ENCODE measurements around the gene AGAP2. TPM values are rescaled to one million over a fixed set of nuclear protein-coding genes. Genes with fewer than 3 reads are reported as not detected.

AGAP2 gene
- polyA plus RNA-seq, 4 donors: 1.1 to 1.8 (median 1.2) TPM

GRCh38 chr12:57739387-57739786, 845 bp upstream of the AGAP2 start:
- DNase-seq (ENCODE audit: low read depth in 4 of 4, low spot score in 2 of 4): no peak

- no peak for DNase-seq (ENCODE audit: low read depth in 4 of 4, low spot score in 2 of 4)
These were observed 778 bp downstream of the AGAP2 start for GRCh38 chr12:57737467-57738460.

DNA sequence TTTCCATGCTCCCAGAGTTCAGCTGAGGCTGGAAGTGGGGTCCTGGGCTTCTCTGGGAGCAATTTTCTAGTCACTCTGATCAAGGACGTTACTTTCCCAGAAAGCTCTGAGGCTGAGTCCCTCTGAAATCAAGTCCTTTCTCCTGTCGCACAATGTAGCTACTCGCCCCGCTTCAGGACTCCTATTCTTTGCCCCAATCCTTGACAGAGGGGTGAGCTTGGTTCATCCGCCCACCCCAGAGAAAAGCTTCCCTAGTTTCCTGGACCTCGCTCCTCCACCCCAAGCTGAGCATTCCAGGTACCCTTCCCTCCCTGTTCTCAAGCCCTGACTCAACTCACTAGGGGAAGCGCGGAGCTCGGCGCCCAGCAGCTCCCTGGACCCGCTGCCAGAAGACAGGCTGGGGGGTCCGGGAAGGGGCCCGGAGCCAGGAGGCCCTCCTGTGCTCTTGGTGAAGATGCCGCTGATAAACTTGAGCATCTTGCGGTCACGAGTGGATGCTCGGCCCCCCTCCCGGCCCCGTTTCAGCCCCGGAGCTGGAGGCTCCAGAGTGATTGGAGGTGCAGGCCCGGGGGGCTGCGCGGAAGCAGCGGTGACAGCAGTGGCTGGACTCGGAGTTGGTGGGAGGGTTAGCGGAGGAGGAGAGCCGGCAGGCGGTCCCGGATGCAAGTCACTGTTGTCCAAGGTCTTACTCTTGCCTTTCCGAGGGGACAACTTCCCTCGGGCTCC, 1.6 kb downstream of the AGAP2 start:
- DNase-seq (ENCODE audit: low read depth in 4 of 4, low spot score in 2 of 4): no peak

DNA sequence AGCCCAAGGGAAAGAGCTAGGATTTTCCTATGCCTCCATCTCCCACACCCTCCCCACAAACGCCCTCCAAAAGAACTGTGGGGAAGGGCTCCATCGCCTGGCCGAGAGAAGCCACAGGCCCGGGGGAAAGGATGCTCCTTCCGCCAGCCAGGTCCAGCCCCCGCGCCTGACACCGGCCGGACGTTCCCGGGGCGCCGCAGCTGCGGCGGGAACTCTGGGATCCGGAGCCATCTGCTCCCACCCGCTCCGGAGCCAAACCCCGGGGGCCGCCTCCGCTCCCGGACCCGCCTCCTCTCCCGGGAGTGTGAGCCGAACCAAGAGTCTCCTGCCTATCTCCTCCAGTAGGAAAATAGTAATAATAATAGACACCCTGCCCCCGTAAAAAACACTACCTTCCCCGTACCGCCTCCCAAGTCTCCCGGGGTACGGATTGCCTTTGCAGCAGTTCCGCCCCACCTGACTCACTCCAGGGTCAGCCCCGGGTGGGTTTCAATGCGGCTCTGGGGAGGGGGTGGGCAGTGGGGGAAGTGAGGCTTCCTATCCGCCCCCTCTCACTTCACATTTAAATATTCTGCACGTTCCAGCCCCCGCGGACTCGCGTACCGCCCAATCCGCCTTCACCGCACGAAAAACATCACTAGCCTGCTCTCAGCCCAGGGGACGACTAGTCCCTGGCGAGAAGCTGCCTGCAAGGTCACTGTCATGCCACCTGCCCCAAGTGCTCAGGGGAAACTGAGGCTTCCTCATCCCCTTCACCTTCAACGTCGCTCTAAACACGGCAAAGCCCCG, 2.4 kb downstream of the AGAP2 start:
- no peak for DNase-seq (ENCODE audit: low read depth in 4 of 4, low spot score in 2 of 4)

GRCh38 chr12:57735198-57735855, 3.2 kb downstream of the AGAP2 start:
- DNase-seq (ENCODE audit: low read depth in 4 of 4, low spot score in 2 of 4): no peak

- no peak for DNase-seq (ENCODE audit: low read depth in 4 of 4, low spot score in 2 of 4)
These were observed 4.0 kb downstream of the AGAP2 start for GRCh38 chr12:57734591-57734990.

DNA sequence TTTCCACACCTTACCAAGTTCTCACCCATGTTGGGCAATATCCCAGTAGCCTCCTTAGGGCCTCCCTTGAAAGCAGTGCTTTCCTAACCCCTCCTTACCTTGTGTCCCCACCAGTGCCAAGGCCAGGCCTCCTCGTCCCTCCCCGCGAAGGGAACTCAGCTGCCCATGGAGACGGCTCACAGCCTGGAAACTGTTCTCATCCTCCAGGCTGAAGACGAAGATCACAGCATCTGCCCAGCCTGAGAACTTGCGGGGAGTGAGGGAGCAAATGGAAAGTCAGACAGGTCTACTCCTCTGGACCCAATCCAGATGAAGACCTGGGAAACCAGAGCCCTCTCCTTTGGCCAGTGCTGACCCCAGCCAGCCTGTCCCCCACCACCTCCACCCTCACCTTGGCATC, 4.6 kb downstream of the AGAP2 start:
- DNase-seq (ENCODE audit: low read depth in 4 of 4, low spot score in 2 of 4): no peak

DNA sequence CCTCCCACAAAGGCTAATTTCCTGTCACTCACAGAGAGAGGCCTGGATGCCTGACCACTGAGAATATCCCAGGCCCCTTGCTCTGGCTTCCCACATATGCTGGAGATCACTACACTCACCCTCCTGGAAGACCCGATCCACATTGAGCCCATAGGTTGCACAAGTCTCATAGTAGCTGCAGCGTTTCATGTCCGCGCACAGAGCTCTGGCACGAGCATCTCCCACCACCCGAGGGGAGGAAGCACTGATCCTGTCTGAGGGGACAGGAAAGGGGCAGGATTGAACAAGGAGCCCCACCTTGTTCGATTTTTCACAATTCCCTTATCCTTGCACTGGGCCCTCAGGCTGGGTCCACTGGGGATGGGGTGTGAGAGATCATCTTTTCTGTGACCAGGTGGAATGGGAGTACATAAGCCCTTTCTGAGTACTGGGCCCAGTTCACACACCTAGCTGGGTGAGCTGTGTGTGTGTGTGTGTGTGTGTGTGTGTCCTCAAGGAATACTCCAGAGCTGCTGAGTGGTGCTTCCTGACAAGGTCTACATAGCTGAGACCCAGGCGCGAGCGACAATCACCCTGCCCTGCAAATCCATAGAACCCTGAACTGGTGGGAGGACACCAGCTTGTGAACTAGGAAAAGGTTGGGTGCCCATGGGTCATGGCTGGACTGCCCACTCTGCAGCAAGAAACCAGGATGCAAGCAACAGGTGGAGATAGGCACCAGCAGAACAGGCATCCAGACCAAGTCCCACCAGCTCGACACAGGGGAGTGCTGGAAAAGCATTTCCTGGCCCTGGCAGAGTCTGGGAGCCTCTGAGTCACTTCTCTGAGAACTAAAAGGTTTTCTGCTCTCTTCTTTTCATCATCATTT, 5.6 kb downstream of the AGAP2 start:
- no peak for DNase-seq (ENCODE audit: low read depth in 4 of 4, low spot score in 2 of 4)

DNA sequence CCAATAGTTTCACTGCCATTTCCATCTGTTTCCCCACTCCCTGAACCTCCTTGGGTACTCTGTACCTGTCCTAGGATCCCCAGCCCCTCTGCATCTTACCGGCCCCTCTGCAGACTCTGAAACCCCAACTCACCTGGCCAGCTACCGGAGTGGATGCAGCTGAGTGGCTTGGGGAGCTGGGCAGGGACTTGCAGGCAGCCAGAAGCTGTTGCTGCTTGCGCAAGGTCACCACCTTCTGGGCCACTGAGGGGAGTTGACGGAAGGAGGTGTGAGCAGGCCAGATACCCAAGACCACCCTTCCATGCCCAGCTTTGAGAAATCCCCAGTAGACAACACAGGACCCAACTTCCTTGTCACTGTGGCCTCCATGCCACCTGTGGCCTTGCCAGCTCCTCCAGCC, 6.3 kb downstream of the AGAP2 start:
- no peak for DNase-seq (ENCODE audit: low read depth in 4 of 4, low spot score in 2 of 4)

DNA sequence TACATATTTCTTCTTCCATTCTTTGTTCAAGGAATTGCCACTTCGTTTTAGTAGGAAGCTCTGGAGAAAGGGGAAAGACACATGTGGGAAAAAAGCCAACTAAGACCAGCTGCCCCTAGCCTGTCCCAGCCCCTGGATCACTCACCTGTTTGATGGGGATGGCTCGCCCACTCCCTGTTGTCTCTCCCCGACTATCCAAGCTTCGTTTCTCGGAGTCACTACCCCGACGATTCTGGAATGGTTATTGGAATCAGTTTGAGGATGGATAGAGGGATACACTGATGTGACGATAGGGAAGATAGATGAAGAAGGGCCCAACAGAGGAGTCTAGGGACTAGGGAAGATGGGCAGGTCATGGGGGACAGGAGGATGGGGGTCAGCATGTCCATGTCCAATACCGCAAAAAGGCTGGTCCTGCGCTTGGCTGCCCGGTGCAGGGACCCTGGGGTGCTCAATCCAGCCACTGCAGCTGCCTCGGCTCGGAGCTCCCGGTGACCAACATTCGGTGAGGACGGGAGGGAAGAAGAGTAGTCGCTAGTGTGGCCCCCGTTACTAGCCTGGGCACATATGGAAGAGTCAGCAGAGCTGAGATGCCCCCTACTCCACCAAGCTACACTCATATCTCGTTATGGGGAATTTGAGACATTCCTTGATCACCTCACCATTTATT, 7.0 kb downstream of the AGAP2 start:
- DNase-seq (ENCODE audit: low read depth in 4 of 4, low spot score in 2 of 4): no peak

GRCh38 chr12:57730336-57731067, 8.0 kb downstream of the AGAP2 start:
- no peak for DNase-seq (ENCODE audit: low read depth in 4 of 4, low spot score in 2 of 4)

DNA sequence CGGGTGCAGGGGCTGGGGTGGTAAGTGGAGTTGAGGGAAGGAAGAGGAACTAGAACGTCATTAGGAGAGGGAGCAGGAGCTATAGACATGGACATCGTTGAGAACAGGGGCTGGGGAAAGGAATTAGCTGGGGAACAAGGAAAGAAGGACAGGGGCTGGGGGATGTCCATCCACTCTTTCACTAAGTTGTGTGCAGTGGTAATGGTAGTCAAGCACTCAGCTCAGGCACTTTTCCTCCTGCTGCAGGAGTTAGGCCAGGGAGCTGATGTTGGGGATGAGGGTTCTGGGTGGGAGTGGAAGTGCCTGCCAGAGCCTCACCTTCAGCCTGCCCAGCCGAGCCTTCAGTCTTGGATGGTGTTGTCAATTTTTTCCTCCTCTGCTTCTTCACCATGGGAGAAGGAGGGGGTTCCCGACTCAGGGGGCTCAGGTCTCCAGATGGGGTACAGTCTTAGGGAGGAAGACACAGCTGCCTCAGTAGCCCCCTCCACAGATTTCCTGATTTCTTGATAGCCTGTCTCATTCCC, 9.2 kb downstream of the AGAP2 start:
- no peak for DNase-seq (ENCODE audit: low read depth in 4 of 4, low spot score in 2 of 4)

DNA sequence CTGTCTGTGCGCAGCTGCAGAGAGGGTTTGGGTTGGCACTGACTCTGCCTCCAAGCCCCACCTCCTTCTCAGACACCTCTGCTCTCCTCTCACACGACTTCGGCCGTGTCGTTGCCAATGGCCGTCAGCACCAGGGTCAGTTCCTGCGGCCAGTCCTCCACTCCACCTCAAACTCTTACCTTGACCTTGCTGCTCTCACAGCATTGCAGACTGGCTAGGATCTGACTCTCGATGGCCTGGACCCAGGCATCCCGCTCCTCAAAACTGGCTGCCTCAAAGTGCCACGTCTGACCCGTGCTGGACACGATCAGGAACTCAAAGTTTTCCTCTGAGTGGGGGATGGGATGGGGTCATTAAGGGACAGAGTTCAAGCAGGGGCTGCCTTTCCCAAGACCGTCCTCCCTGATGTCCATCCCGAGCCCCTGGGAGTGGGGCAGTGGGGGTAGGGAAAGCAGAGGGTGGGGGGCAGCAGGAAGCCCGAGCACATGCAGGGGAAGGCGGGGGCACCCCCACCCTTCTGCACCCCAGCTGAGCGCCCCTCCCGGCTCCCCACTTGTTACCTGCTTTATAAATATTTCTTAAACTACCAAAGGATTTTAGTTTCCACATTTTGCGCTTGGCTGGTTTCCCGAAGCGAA, 10.7 kb downstream of the AGAP2 start:
- DNase-seq (ENCODE audit: low read depth in 4 of 4, low spot score in 2 of 4): no peak

GRCh38 chr12:57726884-57727757, 11.4 kb downstream of the AGAP2 start:
- DNase-seq (ENCODE audit: low read depth in 4 of 4, low spot score in 2 of 4): no peak

- DNase-seq (ENCODE audit: low read depth in 4 of 4, low spot score in 2 of 4): no peak
These were observed 12.2 kb downstream of the AGAP2 start for GRCh38 chr12:57726151-57726883.

GRCh38 chr12:57725851-57726150, 12.7 kb downstream of the AGAP2 start:
- no peak for DNase-seq (ENCODE audit: low read depth in 4 of 4, low spot score in 2 of 4)
